SK-N-SH treated with all-trans-retinoic acid at 6 μM for 48 hours (cell line): ENCODE measurements around the gene NUCB1.

Source experiments
- ATAC-seq: fragments of 200-7000 bp; cut with Tn5 transposase; 3 replicates; pipeline ENCODE4 v1.9.1; 2020; ENCODE audit warnings: mild to moderate bottlenecking, moderate library complexity
- ARNTL ChIP-seq: fragments of 450-650 bp; formaldehyde crosslinking; IDR thresholded peaks from 2 replicates; pipeline ENCODE4 v1.5.0; 2020; ENCODE audit warnings: low read depth, mild to moderate bottlenecking, moderate library complexity, borderline replicate concordance
- BACH2 ChIP-seq: fragments of 250-450 bp; sonication (Bioruptor Pico); IDR thresholded peaks from 2 replicates; pipeline ENCODE4 v1.9.0; 2021; ENCODE audit warnings: mild to moderate bottlenecking, borderline replicate concordance
- ESRRG ChIP-seq: fragments of 250-450 bp; sonication (Bioruptor Pico); IDR thresholded peaks from 2 replicates; pipeline ENCODE4 v1.6.1; 2021; ENCODE audit warnings: mild to moderate bottlenecking
- GLIS3 ChIP-seq: fragments of 250-450 bp; sonication (Bioruptor Pico); IDR thresholded peaks from 2 replicates; pipeline ENCODE4 v1.5.0; 2020; ENCODE audit warnings: mild to moderate bottlenecking, moderate library complexity
- ISL1 ChIP-seq: fragments of 250-450 bp; sonication (Bioruptor Pico); IDR thresholded peaks from 2 replicates; pipeline ENCODE4 v2.1.2; 2022; ENCODE audit warnings: mild to moderate bottlenecking, moderate library complexity
- OSR1 ChIP-seq: fragments of 250-450 bp; sonication (Bioruptor Pico); IDR thresholded peaks from 2 replicates; pipeline ENCODE4 v1.8.0; 2022; ENCODE audit warnings: moderate library complexity, mild to moderate bottlenecking, inconsistent platforms
- PATZ1 ChIP-seq: fragments of 250-450 bp; sonication (Bioruptor Pico); IDR thresholded peaks from 2 replicates; pipeline ENCODE4 v1.8.0; 2020; ENCODE audit warnings: mild to moderate bottlenecking, moderate library complexity, borderline replicate concordance
- PPARA ChIP-seq: fragments of 250-450 bp; sonication (Bioruptor Pico); IDR thresholded peaks from 2 replicates; pipeline ENCODE4 v1.5.0; 2020; ENCODE audit warnings: mild to moderate bottlenecking, borderline replicate concordance
- SNAI2 ChIP-seq: fragments of 250-450 bp; sonication (Bioruptor Pico); IDR thresholded peaks from 2 replicates; pipeline ENCODE4 v1.5.0; 2020; ENCODE audit warnings: mild to moderate bottlenecking, moderate library complexity
- TCF4 ChIP-seq: fragments of 250-450 bp; sonication (Bioruptor Pico); IDR thresholded peaks from 2 replicates; pipeline ENCODE4 v1.8.0; 2021; ENCODE audit warnings: mild to moderate bottlenecking, moderate library complexity, borderline replicate concordance
- TOX ChIP-seq: fragments of 250-450 bp; sonication (Bioruptor Pico); IDR thresholded peaks from 2 replicates; pipeline ENCODE4 v1.8.0; 2021; ENCODE audit warnings: mild to moderate bottlenecking, moderate library complexity, borderline replicate concordance
- ZFP3 ChIP-seq: fragments of 250-450 bp; sonication (Bioruptor Pico); IDR thresholded peaks from 2 replicates; pipeline ENCODE4 v1.5.0; 2020; ENCODE audit warnings: mild to moderate bottlenecking, moderate library complexity
- ZFP30 ChIP-seq: fragments of 450-650 bp; formaldehyde crosslinking; IDR thresholded peaks from 2 replicates; pipeline ENCODE4 v1.5.0; 2022; ENCODE audit warnings: mild to moderate bottlenecking, moderate library complexity
- ZNF565 ChIP-seq: fragments of 450-650 bp; formaldehyde crosslinking; conservative IDR thresholded peaks from 2 replicates; pipeline ENCODE4 v1.5.0; 2020; ENCODE audit warnings: low read depth, mild to moderate bottlenecking, moderate library complexity
- ZNF70 ChIP-seq: fragments of 450-650 bp; formaldehyde crosslinking; IDR thresholded peaks from 2 replicates; pipeline ENCODE4 v1.5.0; 2020; ENCODE audit warnings: mild to moderate bottlenecking, moderate library complexity
- ZNF8 ChIP-seq: fragments of 450-650 bp; formaldehyde crosslinking; IDR thresholded peaks from 2 replicates; pipeline ENCODE4 v1.5.0; 2020; ENCODE audit warnings: mild to moderate bottlenecking, moderate library complexity
- TF ChIP-seq, protein P1 (sequence below): fragments of 250-450 bp; sonication (Bioruptor Pico); IDR thresholded peaks from 2 replicates; pipeline ENCODE4 v1.8.0; 2021; ENCODE audit warnings: low read depth, mild to moderate bottlenecking, moderate library complexity, borderline replicate concordance
- TF ChIP-seq, protein P2 (sequence below): fragments of 250-450 bp; sonication (Bioruptor Pico); IDR thresholded peaks from 2 replicates; pipeline ENCODE4 v1.5.0; 2020; ENCODE audit warnings: mild to moderate bottlenecking, moderate library complexity
- TF ChIP-seq, protein P3 (sequence below): fragments of 250-450 bp; sonication (Bioruptor Pico); IDR thresholded peaks from 2 replicates; pipeline ENCODE4 v1.5.1; 2021; ENCODE audit warnings: mild to moderate bottlenecking, moderate library complexity
- TF ChIP-seq, protein P4 (sequence below): fragments of 250-450 bp; sonication (Bioruptor Pico); IDR thresholded peaks from 2 replicates; pipeline ENCODE4 v1.5.1; 2020; ENCODE audit warnings: low read depth, mild to moderate bottlenecking, moderate library complexity

Gene NUCB1

GRCh38 chr19:48946463-48947257 lies 46.5 kb downstream of the NUCB1 start:
- ATAC-seq = no peak
- TF ChIP-seq ZNF8 (CRISPR knock-in tag) (no peak), GLIS3 (CRISPR knock-in tag) (no peak), ARNTL (CRISPR knock-in tag) (no peak), TOX (CRISPR knock-in tag) (no peak), PATZ1 (no peak), ZFP30 (CRISPR knock-in tag) (no peak), ESRRG (no peak), ZNF565 (CRISPR knock-in tag) (no peak), ZNF70 (CRISPR knock-in tag) (no peak), OSR1 (CRISPR knock-in tag) (no peak), ISL1 (CRISPR knock-in tag) (no peak)
- TF ChIP-seq, protein P1, sequence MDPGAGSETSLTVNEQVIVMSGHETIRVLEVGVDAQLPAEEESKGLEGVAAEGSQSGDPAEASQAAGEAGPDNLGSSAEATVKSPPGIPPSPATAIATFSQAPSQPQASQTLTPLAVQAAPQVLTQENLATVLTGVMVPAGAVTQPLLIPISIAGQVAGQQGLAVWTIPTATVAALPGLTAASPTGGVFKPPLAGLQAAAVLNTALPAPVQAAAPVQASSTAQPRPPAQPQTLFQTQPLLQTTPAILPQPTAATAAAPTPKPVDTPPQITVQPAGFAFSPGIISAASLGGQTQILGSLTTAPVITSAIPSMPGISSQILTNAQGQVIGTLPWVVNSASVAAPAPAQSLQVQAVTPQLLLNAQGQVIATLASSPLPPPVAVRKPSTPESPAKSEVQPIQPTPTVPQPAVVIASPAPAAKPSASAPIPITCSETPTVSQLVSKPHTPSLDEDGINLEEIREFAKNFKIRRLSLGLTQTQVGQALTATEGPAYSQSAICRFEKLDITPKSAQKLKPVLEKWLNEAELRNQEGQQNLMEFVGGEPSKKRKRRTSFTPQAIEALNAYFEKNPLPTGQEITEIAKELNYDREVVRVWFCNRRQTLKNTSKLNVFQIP (CRISPR knock-in tag) = no peak

DNA sequence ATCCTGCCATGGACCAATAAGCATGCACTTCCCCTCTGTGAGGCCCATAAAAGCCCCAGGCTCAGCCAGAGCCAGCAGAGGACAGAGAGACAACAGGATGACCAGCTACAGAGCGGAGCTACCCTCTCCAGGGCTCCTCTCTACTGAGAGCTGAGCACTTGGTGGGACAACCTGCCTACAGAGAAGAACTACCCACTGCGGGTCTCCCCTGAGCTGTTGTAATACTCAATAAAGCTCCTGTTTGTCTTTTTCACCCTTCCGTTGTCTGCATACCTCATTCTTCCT lies 47.1 kb downstream of the NUCB1 start:
- ATAC-seq = no peak
- TF ChIP-seq OSR1 (CRISPR knock-in tag) (no peak), BACH2 (CRISPR knock-in tag) (no peak), GLIS3 (CRISPR knock-in tag) (no peak), ARNTL (CRISPR knock-in tag) (no peak), ZNF565 (CRISPR knock-in tag) (no peak), ZFP30 (CRISPR knock-in tag) (no peak), ESRRG (no peak), PATZ1 (no peak), TCF4 (CRISPR knock-in tag) (no peak), SNAI2 (CRISPR knock-in tag) (no peak), ZNF70 (CRISPR knock-in tag) (no peak)
- TF ChIP-seq, protein P2, sequence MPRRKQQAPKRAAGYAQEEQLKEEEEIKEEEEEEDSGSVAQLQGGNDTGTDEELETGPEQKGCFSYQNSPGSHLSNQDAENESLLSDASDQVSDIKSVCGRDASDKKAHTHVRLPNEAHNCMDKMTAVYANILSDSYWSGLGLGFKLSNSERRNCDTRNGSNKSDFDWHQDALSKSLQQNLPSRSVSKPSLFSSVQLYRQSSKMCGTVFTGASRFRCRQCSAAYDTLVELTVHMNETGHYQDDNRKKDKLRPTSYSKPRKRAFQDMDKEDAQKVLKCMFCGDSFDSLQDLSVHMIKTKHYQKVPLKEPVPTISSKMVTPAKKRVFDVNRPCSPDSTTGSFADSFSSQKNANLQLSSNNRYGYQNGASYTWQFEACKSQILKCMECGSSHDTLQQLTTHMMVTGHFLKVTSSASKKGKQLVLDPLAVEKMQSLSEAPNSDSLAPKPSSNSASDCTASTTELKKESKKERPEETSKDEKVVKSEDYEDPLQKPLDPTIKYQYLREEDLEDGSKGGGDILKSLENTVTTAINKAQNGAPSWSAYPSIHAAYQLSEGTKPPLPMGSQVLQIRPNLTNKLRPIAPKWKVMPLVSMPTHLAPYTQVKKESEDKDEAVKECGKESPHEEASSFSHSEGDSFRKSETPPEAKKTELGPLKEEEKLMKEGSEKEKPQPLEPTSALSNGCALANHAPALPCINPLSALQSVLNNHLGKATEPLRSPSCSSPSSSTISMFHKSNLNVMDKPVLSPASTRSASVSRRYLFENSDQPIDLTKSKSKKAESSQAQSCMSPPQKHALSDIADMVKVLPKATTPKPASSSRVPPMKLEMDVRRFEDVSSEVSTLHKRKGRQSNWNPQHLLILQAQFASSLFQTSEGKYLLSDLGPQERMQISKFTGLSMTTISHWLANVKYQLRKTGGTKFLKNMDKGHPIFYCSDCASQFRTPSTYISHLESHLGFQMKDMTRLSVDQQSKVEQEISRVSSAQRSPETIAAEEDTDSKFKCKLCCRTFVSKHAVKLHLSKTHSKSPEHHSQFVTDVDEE (CRISPR knock-in tag) = no peak
- TF ChIP-seq, protein P1 (CRISPR knock-in tag) = no peak

GRCh38 chr19:48950159-48950558 lies 50.0 kb downstream of the NUCB1 start:
- no peak for ATAC-seq
- TF ChIP-seq TCF4 (CRISPR knock-in tag) (no peak), PPARA (CRISPR knock-in tag) (no peak), ESRRG (no peak), ISL1 (CRISPR knock-in tag) (no peak), ZNF70 (CRISPR knock-in tag) (no peak), ZFP30 (CRISPR knock-in tag) (no peak), ARNTL (CRISPR knock-in tag) (no peak), PATZ1 (no peak), BACH2 (CRISPR knock-in tag) (no peak), ZFP3 (CRISPR knock-in tag) (no peak), GLIS3 (CRISPR knock-in tag) (no peak), ZNF565 (CRISPR knock-in tag) (no peak)
- TF ChIP-seq, protein P3, sequence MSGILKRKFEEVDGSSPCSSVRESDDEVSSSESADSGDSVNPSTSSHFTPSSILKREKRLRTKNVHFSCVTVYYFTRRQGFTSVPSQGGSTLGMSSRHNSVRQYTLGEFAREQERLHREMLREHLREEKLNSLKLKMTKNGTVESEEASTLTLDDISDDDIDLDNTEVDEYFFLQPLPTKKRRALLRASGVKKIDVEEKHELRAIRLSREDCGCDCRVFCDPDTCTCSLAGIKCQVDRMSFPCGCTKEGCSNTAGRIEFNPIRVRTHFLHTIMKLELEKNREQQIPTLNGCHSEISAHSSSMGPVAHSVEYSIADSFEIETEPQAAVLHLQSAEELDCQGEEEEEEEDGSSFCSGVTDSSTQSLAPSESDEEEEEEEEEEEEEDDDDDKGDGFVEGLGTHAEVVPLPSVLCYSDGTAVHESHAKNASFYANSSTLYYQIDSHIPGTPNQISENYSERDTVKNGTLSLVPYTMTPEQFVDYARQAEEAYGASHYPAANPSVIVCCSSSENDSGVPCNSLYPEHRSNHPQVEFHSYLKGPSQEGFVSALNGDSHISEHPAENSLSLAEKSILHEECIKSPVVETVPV = no peak
- TF ChIP-seq, protein P4, sequence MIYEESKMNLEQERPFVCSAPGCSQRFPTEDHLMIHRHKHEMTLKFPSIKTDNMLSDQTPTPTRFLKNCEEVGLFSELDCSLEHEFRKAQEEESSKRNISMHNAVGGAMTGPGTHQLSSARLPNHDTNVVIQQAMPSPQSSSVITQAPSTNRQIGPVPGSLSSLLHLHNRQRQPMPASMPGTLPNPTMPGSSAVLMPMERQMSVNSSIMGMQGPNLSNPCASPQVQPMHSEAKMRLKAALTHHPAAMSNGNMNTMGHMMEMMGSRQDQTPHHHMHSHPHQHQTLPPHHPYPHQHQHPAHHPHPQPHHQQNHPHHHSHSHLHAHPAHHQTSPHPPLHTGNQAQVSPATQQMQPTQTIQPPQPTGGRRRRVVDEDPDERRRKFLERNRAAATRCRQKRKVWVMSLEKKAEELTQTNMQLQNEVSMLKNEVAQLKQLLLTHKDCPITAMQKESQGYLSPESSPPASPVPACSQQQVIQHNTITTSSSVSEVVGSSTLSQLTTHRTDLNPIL (CRISPR knock-in tag) = no peak
